Activated CD4-positive, alpha-beta T cell treated with anti-CD3 and anti-CD28 coated beads, Interleukin-2, amount 50 U/mL, for 48 hours (primary cell): ENCODE measurements around the gene PPM1F.

ENCODE experiments used
- DNase-seq, 2 experiments: peaks; one replicate each; pipeline ENCODE4 v3.0.0-alpha.2; 2020

Gene PPM1F

GRCh38 chr22:21975273-21975672 is 22.6 kb upstream of the PPM1F start:
- no peak for DNase-seq

DNA sequence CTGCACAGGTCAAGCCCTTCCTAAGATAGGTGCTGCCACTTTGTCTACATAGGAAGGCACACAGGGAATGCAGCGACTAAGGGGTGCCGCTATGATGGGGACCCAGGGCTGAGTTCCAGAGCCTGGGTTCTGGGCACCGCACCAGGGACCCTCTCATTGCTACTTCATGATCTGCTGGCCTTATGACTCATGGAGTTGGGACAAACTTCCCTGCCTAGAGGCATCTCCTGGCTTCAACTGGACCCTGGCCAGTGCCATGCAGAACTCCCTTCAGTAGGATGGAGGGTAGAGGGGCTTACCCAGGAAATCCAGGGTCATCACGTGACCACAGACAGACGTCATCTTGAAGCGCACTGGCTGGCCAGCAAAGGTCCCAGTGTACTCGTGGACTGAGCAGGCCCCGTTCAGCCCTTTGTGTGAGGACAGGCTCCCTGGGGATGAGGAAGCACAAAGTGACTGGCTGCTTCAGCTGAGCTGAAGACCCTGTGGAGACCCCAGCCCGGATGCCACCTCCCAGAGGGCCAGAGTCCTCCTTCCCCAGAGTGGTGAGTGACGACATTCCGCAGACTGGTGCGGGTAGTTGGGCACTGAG is 21.5 kb upstream of the PPM1F start:
- no peak for DNase-seq

GRCh38 chr22:21972806-21973205 is 20.2 kb upstream of the PPM1F start:
- no peak for DNase-seq

GRCh38 chr22:21972293-21972779 is 19.7 kb upstream of the PPM1F start:
- peak; percentile 62 to 63 for DNase-seq

DNA sequence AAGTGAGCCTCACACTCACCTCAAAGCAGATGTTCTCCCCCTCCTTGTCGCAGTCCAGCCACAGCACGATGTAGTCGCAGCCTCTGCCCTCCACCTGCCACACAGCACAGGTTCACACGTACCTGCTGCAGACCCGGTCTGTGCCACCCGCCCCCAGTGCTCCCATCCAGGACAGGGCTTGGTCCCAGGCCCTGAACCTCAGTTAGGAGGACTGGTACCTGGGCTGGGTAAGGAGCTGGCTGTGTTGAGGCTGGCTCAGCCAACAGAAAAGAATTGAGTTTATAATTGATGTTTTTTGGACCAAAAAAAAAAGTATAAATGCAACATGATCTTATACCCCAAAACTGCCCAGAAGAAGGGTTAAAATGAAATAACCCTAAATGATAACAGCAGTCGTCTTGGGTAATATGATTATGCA is 19.2 kb upstream of the PPM1F start:
- no peak for DNase-seq

GRCh38 chr22:21970800-21971617 is 18.4 kb upstream of the PPM1F start:
- DNase-seq, result no peak

DNA sequence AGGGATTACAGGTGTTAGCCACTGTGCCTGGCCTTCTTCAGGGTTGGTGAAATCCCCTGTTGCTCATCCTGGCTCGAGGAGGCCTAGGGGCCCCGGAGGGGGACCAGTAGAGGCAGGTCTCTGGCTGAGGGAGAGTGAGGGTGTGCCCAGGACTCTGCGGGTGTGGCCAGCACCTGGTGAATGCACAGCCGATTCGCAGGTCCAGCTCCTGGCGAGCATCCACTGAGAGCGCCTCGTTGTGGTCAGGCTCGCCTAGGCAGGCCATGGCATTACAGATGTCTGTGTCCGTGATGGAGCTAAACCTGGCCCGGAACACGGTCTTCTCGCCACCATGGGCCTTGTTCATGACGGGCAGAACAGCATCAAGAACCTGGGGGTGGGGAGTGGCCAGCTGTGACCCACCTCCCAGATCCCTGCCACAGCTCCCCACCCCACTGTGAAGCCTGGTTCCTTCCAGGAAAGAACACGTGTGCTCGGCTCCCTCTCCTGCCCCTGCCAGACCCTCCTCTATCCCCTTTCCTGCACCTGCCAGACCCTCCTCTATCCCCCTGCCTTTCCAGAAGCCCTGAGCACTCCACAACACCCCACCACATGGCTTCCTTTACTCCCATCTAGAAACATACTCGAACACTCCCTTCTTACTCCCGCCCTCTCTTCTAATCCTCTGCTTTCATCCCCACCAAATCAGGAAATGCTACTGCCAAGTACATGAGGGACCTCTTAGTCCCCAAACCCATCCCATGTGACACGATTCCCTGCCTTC is 17.6 kb upstream of the PPM1F start:
- DNase-seq, result no peak

DNA sequence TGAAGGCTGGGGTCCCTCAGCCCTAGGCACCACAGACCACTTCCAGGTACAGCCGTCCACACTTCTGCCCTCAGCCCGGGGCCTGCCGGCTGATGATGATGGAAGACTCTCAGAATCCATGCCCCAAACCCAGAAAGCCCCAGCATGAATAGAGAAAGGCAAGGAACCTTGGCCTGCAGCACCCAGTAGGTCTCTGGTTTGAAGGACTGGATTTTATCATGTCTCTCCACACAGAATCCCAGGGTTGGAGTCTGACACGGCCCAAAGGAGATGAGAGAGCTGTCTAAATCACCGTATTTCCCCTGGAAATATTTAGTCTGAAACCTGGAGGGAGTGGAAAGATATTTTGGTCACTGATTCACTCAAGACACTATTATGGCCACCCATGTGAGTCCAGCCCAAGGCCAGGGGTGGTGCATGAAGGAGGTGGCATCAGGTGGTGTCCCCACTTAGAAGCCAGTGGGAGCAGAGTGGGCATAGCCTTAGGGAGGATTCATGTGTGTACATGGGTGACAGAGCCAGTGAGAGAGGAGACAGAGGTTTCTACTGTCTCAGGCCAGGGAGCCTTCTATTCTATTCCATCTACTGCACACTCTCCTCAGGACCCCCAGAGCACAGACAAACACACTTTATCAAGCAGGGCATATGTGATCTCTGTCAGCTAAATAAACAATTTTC is 15.9 kb upstream of the PPM1F start:
- DNase-seq, result no peak

- no peak for DNase-seq
These were observed 15.1 kb upstream of the PPM1F start for GRCh38 chr22:21967693-21968271.

GRCh38 chr22:21966643-21967516 is 14.2 kb upstream of the PPM1F start:
- no peak for DNase-seq

GRCh38 chr22:21965762-21966288 is 13.2 kb upstream of the PPM1F start:
- no peak for DNase-seq

DNA sequence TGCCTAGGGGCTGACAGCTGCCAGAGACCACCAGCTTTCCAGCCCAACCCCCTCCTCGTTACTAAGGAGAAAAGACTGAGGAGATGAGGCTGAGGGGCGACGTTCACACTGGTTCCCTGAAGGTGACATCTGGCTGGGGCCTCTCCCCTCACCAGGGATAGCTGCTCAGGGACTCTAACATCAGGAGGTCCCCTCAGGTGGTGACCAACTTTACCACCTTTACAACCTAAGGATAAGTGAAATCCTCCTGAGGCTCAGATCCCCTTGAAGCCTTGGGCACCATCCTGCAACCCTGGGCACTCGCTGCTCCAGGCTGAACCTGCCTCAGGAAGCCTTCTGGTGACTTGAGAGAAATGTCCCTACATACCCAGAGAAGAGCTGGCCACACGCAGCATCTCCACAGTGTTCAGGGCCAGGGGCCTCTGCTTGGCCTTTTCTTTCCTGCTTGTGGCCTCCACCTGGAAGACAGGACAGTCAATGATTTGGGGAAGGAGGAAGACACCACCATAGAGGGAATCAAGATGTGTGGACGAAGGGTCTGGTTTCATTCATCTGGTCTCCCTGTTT is 12.4 kb upstream of the PPM1F start:
- DNase-seq, result no peak

DNA sequence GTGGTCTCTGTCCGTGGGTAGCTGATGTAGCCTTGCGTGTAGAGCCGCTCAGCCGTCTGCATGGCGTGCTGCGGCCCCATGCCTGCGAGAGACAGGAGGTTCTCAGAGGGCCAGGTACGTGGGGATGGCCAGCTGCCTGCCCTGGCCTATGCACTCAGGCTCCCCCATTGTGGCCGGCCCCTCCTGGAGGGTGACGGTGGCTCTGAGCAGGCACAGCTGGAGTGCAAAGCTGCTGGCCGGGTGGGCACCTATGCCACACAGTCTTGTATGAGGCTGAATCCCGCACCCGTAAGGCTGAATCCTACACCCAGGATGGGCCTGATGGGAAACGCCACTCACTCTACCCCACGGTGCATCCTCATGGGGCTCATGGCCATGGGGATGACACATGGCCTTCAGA is 11.6 kb upstream of the PPM1F start:
- no peak for DNase-seq

GRCh38 chr22:21963790-21964211 is 11.2 kb upstream of the PPM1F start:
- DNase-seq, result no peak

DNA sequence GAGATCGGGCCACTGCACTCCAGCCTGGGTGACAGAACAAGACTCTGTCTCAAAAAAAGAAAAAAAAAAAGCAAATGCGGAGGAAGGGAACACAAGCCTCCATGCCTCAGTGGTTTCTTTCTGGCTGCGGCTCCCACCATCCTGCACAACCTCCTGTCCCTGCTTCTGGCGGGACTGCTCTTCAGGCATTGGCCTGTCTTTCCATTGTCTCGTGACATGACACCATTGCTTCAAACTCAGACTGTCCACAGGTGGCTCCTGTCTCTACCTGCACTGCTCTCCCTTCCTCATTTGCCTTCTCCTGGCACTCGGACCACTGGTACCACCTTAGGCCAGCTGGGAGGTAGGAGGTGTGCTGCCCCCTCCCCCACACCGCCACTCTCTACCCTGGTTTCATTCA is 10.6 kb upstream of the PPM1F start:
- DNase-seq, result no peak

GRCh38 chr22:21962655-21962949 is 10.0 kb upstream of the PPM1F start:
- no peak for DNase-seq

DNA sequence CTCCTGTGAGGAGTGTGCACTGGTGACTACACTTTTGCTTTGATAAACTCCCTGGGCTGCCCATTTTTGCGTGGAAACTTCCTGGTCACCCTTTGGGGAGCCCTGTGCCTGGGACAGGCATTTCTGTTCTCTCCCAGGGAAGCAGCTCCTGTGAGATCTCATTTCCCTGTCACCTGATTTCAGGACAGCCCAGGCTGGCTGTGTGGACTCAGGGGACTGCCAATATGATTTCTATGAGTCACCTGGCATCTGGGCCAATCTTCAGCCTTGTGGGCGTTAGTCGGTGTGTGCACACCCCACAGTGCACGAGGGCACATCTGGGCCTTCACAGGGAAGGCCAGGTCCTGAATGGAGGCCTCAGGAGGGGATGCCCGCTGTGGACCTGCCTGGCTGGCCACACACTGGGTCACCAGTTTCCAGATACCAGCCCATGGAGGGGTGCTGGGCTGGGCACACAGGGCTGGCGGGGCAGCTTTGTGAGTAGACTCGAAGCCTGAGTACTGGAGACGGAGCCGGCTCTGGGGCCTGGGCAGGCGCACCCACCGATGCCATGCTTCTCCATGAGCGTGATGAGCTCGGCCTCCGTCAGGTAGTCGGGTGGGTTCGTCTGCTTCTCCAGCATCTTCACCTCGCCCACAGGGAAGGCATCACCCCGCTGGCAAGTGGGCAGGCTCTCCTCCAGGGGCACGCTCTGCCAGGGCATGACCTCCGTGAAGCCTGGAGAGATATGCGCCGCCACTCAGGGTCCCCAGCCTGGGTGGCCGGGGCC is 9.4 kb upstream of the PPM1F start:
- DNase-seq, result no peak

GRCh38 chr22:21961127-21961867 is 8.6 kb upstream of the PPM1F start:
- DNase-seq, result no peak

- no peak for DNase-seq
These were observed 7.8 kb upstream of the PPM1F start for GRCh38 chr22:21960200-21961126.
